ENCODE results near the gene RSAD2. TPM values are rescaled to one million over a fixed set of nuclear protein-coding genes. Genes with fewer than 3 reads are reported as not detected.

Gene RSAD2
- total RNA-seq, 1 experiment from 2014 or later, result 0.18 TPM

DNA sequence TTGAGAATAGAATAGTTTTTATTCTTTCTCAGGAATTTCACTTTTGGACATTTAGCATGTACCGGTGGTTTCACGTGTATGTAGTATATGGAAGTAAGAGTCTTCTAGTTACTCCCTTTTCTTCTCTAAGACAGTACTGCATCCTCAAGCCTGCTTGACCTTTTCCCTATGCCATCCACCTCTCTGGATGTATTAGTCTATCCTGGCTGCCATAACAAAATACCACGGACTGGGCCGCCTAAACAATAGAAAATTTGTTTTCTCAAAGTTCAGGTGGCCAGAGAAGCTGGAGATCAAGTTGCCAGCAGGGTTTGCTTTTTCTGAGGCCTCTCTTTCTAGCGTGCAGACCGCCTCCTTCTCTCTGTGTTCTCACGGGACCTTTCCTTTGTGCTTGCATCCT, 10.6 kb upstream of the RSAD2 start:
- CTCF ChIA-PET, result no interaction called here
- DNase-seq, result no peak
- Histone ChIP-seq H3K4me1 (peaks cover 5% of the 10 kb centered on the region; the same call in 1 of the 2 replicates), H3K9me3 (0 out of 2 replicates have a peak, but pooled peaks cover 3% of the 10 kb centered on the region), H3K27me3 (replicated peaks; ENCODE audit: control insufficient read depth, insufficient read depth, low read length) (no peaks in the 10 kb centered on the region; the same call in 1 of the 2 replicates), H3K4me3 (ENCODE audit: low read depth, low read length) (no peak overlapping the region), H3K36me3 (ENCODE audit: control insufficient read depth, insufficient read depth, low read length) (no peaks in the 10 kb centered on the region)
- peaks cover 6% of the 10 kb centered on the region for H3K4me1 Mint-ChIP-seq (ENCODE audit: low read depth, unreplicated experiment)
- intact Hi-C loops (cut with micrococcal nuclease; ENCODE audit: unreplicated experiment), result loop anchor here (1.0 kb wide), 1 partner anchor 41 kb away; no protein-coding TSS in a partner anchor
- no peaks in the 10 kb centered on the region for H3K36me3 Mint-ChIP-seq (ENCODE audit: insufficient read depth, unreplicated experiment)
- no TSS peak for BruUV-seq (replicated peaks)
- TF ChIP-seq, protein P1, sequence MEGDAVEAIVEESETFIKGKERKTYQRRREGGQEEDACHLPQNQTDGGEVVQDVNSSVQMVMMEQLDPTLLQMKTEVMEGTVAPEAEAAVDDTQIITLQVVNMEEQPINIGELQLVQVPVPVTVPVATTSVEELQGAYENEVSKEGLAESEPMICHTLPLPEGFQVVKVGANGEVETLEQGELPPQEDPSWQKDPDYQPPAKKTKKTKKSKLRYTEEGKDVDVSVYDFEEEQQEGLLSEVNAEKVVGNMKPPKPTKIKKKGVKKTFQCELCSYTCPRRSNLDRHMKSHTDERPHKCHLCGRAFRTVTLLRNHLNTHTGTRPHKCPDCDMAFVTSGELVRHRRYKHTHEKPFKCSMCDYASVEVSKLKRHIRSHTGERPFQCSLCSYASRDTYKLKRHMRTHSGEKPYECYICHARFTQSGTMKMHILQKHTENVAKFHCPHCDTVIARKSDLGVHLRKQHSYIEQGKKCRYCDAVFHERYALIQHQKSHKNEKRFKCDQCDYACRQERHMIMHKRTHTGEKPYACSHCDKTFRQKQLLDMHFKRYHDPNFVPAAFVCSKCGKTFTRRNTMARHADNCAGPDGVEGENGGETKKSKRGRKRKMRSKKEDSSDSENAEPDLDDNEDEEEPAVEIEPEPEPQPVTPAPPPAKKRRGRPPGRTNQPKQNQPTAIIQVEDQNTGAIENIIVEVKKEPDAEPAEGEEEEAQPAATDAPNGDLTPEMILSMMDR (IDR thresholded peaks at IDR 0.05; ENCODE audit: insufficient read depth in 1 of 2, low read depth in 1 of 2, low read length in 1 of 2, severe bottlenecking in 1 of 2, unreplicated experiment in 1 of 2), result no peak
- H3K27ac Mint-ChIP-seq (ENCODE audit: unreplicated experiment), result no peak overlapping the region
- no peak overlapping the region for H3K4me3 Mint-ChIP-seq (ENCODE audit: unreplicated experiment)
- H3K27me3 Mint-ChIP-seq (ENCODE audit: insufficient read depth, unreplicated experiment), result peaks cover 14% of the 10 kb centered on the region
- no peaks in the 10 kb centered on the region for H3K9me3 Mint-ChIP-seq (ENCODE audit: unreplicated experiment)
- POLR2A ChIA-PET, result no interaction called here

GRCh38 chr2:6872394-6872793, 5.2 kb upstream of the RSAD2 start:
- TF ChIP-seq, protein P1 (IDR thresholded peaks at IDR 0.05; ENCODE audit: insufficient read depth in 1 of 2, low read depth in 1 of 2, low read length in 1 of 2, severe bottlenecking in 1 of 2, unreplicated experiment in 1 of 2), result no peak
- Histone ChIP-seq H3K36me3 (ENCODE audit: control insufficient read depth, insufficient read depth, low read length) (no peaks in the 10 kb centered on the region), H3K4me3 (ENCODE audit: low read depth, low read length) (no peak overlapping the region), H3K9me3 (no peaks in the 10 kb centered on the region), H3K27me3 (replicated peaks; ENCODE audit: control insufficient read depth, insufficient read depth, low read length) (no peaks in the 10 kb centered on the region), H3K4me1 (no peaks in the 10 kb centered on the region)
- DNase-seq, result no peak
- Mint-ChIP-seq H3K4me3 (ENCODE audit: unreplicated experiment) (no peak overlapping the region), H3K9me3 (ENCODE audit: unreplicated experiment) (peaks cover 9% of the 10 kb centered on the region), H3K36me3 (ENCODE audit: insufficient read depth, unreplicated experiment) (no peaks in the 10 kb centered on the region), H3K27ac (ENCODE audit: unreplicated experiment) (no peak overlapping the region), H3K27me3 (ENCODE audit: insufficient read depth, unreplicated experiment) (peaks cover 3% of the 10 kb centered on the region), H3K4me1 (ENCODE audit: low read depth, unreplicated experiment) (no peaks in the 10 kb centered on the region)
- POLR2A ChIA-PET, result no interaction called here
- CTCF ChIA-PET, result no interaction called here
- intact Hi-C loops (cut with micrococcal nuclease; ENCODE audit: unreplicated experiment), result no loop called here
- no TSS peak for BruUV-seq (replicated peaks)

DNA sequence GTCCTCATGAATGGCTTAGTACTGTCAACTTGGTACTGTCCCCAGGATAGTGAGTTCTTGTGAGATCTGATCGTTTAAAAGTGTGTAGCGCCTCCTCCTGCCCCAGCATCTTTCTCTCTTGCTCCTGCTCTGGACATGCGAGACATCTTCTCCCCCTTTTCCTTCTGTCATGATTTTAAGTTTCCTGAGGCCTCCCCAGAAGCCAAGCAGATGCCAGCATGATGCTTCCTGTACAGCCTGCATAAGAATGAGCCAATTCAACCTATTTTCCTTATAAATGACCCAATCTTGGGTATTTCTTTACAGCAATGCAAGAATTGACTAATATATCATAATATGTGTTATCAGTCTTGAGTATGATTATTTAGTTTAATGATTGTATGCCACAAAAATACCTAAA, 3.5 kb upstream of the RSAD2 start:
- Histone ChIP-seq H3K27me3 (replicated peaks; ENCODE audit: control insufficient read depth, insufficient read depth, low read length) (no peaks in the 10 kb centered on the region), H3K9me3 (no peaks in the 10 kb centered on the region), H3K4me3 (ENCODE audit: low read depth, low read length) (no peak overlapping the region), H3K4me1 (no peaks in the 10 kb centered on the region), H3K36me3 (ENCODE audit: control insufficient read depth, insufficient read depth, low read length) (no peaks in the 10 kb centered on the region)
- Mint-ChIP-seq H3K27ac (ENCODE audit: unreplicated experiment) (no peak overlapping the region), H3K4me3 (ENCODE audit: unreplicated experiment) (no peak overlapping the region), H3K27me3 (ENCODE audit: insufficient read depth, unreplicated experiment) (peaks cover 3% of the 10 kb centered on the region), H3K9me3 (ENCODE audit: unreplicated experiment) (peaks cover 9% of the 10 kb centered on the region), H3K36me3 (ENCODE audit: insufficient read depth, unreplicated experiment) (no peaks in the 10 kb centered on the region), H3K4me1 (ENCODE audit: low read depth, unreplicated experiment) (no peaks in the 10 kb centered on the region)
- intact Hi-C loops (cut with micrococcal nuclease; ENCODE audit: unreplicated experiment), result no loop called here
- no TSS peak for BruUV-seq (replicated peaks)
- TF ChIP-seq, protein P1 (IDR thresholded peaks at IDR 0.05; ENCODE audit: insufficient read depth in 1 of 2, low read depth in 1 of 2, low read length in 1 of 2, severe bottlenecking in 1 of 2, unreplicated experiment in 1 of 2), result no peak
- ChIA-PET CTCF (no interaction called here), POLR2A (no interaction called here)
- no peak for DNase-seq

Data from Caco-2 (cell line).